HEK293 (cell line): Measurements from ENCODE around the gene RPL13A.

Experiments used
- CTCF ChIA-PET: fragments of 350-600 bp; formaldehyde crosslinking; extraction: SDS; loops from one replicate; lab custom pipeline; 2021; ENCODE audit warnings: antibody characterized with exemption; lab: Yijun Ruan, JAX
- POLR2A ChIA-PET: fragments of 300-600 bp; formaldehyde crosslinking; extraction: SDS; loops from one replicate; lab custom pipeline; 2020; ENCODE audit warnings: antibody characterized with exemption, inconsistent platforms; lab: Yijun Ruan, JAX
- H3K27ac ChIP-seq: fragments of 200-500 bp; sonication (Bioruptor generic); 2 replicates; pipeline ENCODE4 v1.5.1; 2014; ENCODE audit warnings: low read depth, low read length, control low read depth, inconsistent platforms; ENCODE audit errors: extremely low read depth
- H3K36me3 ChIP-seq, 2 experiments: fragments of 200-500 bp in 1 of 2; sonication (Bioruptor generic) in 1 of 2; 1 replicate in 1 of 2; 2 replicates in 1 of 2; pipeline ENCODE4 v1.5.1; 2014 to 2017; ENCODE audit warnings: inconsistent platforms in 2 of 2, low read length in 2 of 2; ENCODE audit not compliant: control insufficient read depth in 2 of 2, insufficient read depth in 1 of 2
- H3K4me1 ChIP-seq: fragments of 200-500 bp; sonication (Bioruptor generic); 2 replicates; pipeline ENCODE4 v1.5.1; 2014; ENCODE audit warnings: mild to moderate bottlenecking, low read length, inconsistent platforms; ENCODE audit not compliant: control insufficient read depth, insufficient read depth
- H3K4me3 ChIP-seq: 2 replicates; pipeline ENCODE4 v1.5.1; 2011; ENCODE audit warnings: low read depth, mild to moderate bottlenecking, control low read depth, low read length, moderate library complexity
- H3K9me3 ChIP-seq: fragments of 200-500 bp; sonication (Bioruptor generic); 2 replicates; pipeline ENCODE4 v1.5.1; 2014; ENCODE audit warnings: low read depth, low read length, inconsistent platforms; ENCODE audit not compliant: control insufficient read depth, insufficient read depth
- BCL11A ChIP-seq: fragments of 450-650 bp; formaldehyde crosslinking; IDR thresholded peaks from 2 replicates; pipeline ENCODE4 v1.5.1; 2016; ENCODE audit warnings: low read depth, missing biosample characterization, missing genetic modification characterization
- GLI2 ChIP-seq: fragments of 450-650 bp; formaldehyde crosslinking; IDR thresholded peaks from 2 replicates; pipeline ENCODE4; 2017; ENCODE audit warnings: missing biosample characterization, missing genetic modification characterization, low read depth, borderline replicate concordance
- GLIS1 ChIP-seq: fragments of 450-650 bp; formaldehyde crosslinking; IDR thresholded peaks from 2 replicates; pipeline ENCODE4 v1.5.1; 2016; ENCODE audit warnings: missing biosample characterization, missing genetic modification characterization
- KLF8 ChIP-seq: fragments of 450-650 bp; formaldehyde crosslinking; IDR thresholded peaks from 2 replicates; pipeline ENCODE4 v1.5.1; 2016; ENCODE audit warnings: missing biosample characterization, missing genetic modification characterization
- OVOL3 ChIP-seq: fragments of 450-650 bp; formaldehyde crosslinking; IDR thresholded peaks from 2 replicates; pipeline ENCODE4 v1.5.1; 2016; ENCODE audit warnings: missing biosample characterization, missing genetic modification characterization
- PATZ1 ChIP-seq: fragments of 450-650 bp; formaldehyde crosslinking; IDR thresholded peaks from 2 replicates; pipeline ENCODE4 v1.5.1; 2016; ENCODE audit warnings: missing biosample characterization, missing genetic modification characterization
- TRIM28 ChIP-seq: IDR thresholded peaks from 2 replicates; pipeline ENCODE4 v1.6.1; 2011; ENCODE audit warnings: low read length, control low read depth, borderline replicate concordance
- ZFP37 ChIP-seq: fragments of 450-650 bp; formaldehyde crosslinking; IDR thresholded peaks from 2 replicates; pipeline ENCODE4 v1.5.1; 2016; ENCODE audit warnings: missing biosample characterization, missing genetic modification characterization
- ZFP69B ChIP-seq: fragments of 450-650 bp; formaldehyde crosslinking; IDR thresholded peaks from 2 replicates; pipeline ENCODE4 v1.5.1; 2016; ENCODE audit warnings: missing biosample characterization, missing genetic modification characterization
- ZNF10 ChIP-seq: fragments of 450-650 bp; formaldehyde crosslinking; IDR thresholded peaks from 2 replicates; pipeline ENCODE4 v1.5.1; 2017; ENCODE audit warnings: missing biosample characterization, missing genetic modification characterization
- ZNF114 ChIP-seq: fragments of 450-650 bp; formaldehyde crosslinking; IDR thresholded peaks from 2 replicates; pipeline ENCODE4 v1.5.0; 2017; ENCODE audit warnings: missing biosample characterization, missing genetic modification characterization
- ZNF16 ChIP-seq: fragments of 450-650 bp; formaldehyde crosslinking; IDR thresholded peaks from 2 replicates; pipeline ENCODE4 v1.5.1; 2016; ENCODE audit warnings: low read depth, missing biosample characterization, missing genetic modification characterization
- ZNF175 ChIP-seq: fragments of 450-650 bp; formaldehyde crosslinking; IDR thresholded peaks from 2 replicates; pipeline ENCODE4 v1.5.1; 2016; ENCODE audit warnings: missing biosample characterization, missing genetic modification characterization
- ZNF24 ChIP-seq: fragments of 450-650 bp; formaldehyde crosslinking; IDR thresholded peaks from 2 replicates; pipeline ENCODE4 v1.5.1; 2016; ENCODE audit warnings: missing biosample characterization, missing genetic modification characterization
- ZNF292 ChIP-seq: fragments of 450-650 bp; formaldehyde crosslinking; IDR thresholded peaks from 2 replicates; pipeline ENCODE4 v1.5.1; 2016; ENCODE audit warnings: low read depth, missing biosample characterization, missing genetic modification characterization, borderline replicate concordance
- ZNF302 ChIP-seq: fragments of 450-650 bp; formaldehyde crosslinking; IDR thresholded peaks from 2 replicates; pipeline ENCODE4 v1.5.1; 2016; ENCODE audit warnings: missing biosample characterization, missing genetic modification characterization, low read depth
- ZNF362 ChIP-seq: fragments of 450-650 bp; formaldehyde crosslinking; IDR thresholded peaks from 2 replicates; pipeline ENCODE4 v1.5.1; 2016; ENCODE audit warnings: missing biosample characterization, missing genetic modification characterization
- ZNF366 ChIP-seq: fragments of 450-650 bp; formaldehyde crosslinking; conservative IDR thresholded peaks from 2 replicates; pipeline ENCODE4 v1.5.1; 2016; ENCODE audit warnings: missing biosample characterization, missing genetic modification characterization
- ZNF37A ChIP-seq: fragments of 450-650 bp; IDR thresholded peaks from 2 replicates; pipeline ENCODE4 v1.5.1; 2018; ENCODE audit warnings: missing biosample characterization, missing genetic modification characterization
- ZNF510 ChIP-seq: fragments of 450-650 bp; formaldehyde crosslinking; IDR thresholded peaks from 2 replicates; pipeline ENCODE4 v1.5.1; 2018; ENCODE audit warnings: mild to moderate bottlenecking, missing genetic modification characterization, missing biosample characterization; ENCODE audit not compliant: insufficient replicate concordance
- ZNF521 ChIP-seq: fragments of 450-650 bp; formaldehyde crosslinking; IDR thresholded peaks from 2 replicates; pipeline ENCODE4 v1.5.1; 2017; ENCODE audit warnings: missing biosample characterization, mild to moderate bottlenecking, missing genetic modification characterization
- ZNF621 ChIP-seq: fragments of 450-650 bp; formaldehyde crosslinking; IDR thresholded peaks from 2 replicates; pipeline ENCODE4 v1.5.1; 2017; ENCODE audit warnings: missing biosample characterization, missing genetic modification characterization
- ZNF626 ChIP-seq: fragments of 450-650 bp; sonication (Bioruptor Pico); formaldehyde crosslinking; IDR thresholded peaks from 2 replicates; pipeline ENCODE4 v1.5.1; 2018; ENCODE audit warnings: missing biosample characterization, missing genetic modification characterization, inconsistent platforms
- ZNF707 ChIP-seq: fragments of 450-650 bp; formaldehyde crosslinking; IDR thresholded peaks from 2 replicates; pipeline ENCODE4 v1.5.1; 2016; ENCODE audit warnings: missing biosample characterization, missing genetic modification characterization
- ZNF747 ChIP-seq: fragments of 450-650 bp; formaldehyde crosslinking; IDR thresholded peaks from 2 replicates; pipeline ENCODE4 v1.5.1; 2016; ENCODE audit warnings: missing biosample characterization, missing genetic modification characterization
- ZNF843 ChIP-seq: fragments of 450-650 bp; formaldehyde crosslinking; IDR thresholded peaks from 2 replicates; pipeline ENCODE4 v1.5.1; 2016; ENCODE audit warnings: missing biosample characterization, missing genetic modification characterization
- ZSCAN30 ChIP-seq: fragments of 450-650 bp; IDR thresholded peaks from 2 replicates; pipeline ENCODE4 v1.5.1; 2018; ENCODE audit warnings: missing biosample characterization, mild to moderate bottlenecking, missing genetic modification characterization, moderate library complexity
- TF ChIP-seq, protein P1 (sequence below): fragments of 450-650 bp; formaldehyde crosslinking; IDR thresholded peaks from 2 replicates; pipeline ENCODE4 v1.5.1; 2016; ENCODE audit warnings: missing biosample characterization, missing genetic modification characterization, borderline replicate concordance
- TF ChIP-seq, protein P2 (sequence below): fragments of 450-650 bp; formaldehyde crosslinking; IDR thresholded peaks from 2 replicates; pipeline ENCODE4 v1.5.1; 2016; ENCODE audit warnings: missing biosample characterization, missing genetic modification characterization
- TF ChIP-seq, protein P3 (sequence below): fragments of 450-650 bp; formaldehyde crosslinking; IDR thresholded peaks from 2 replicates; pipeline ENCODE4 v1.5.1; 2017; ENCODE audit warnings: missing biosample characterization, missing genetic modification characterization

The RPL13A gene

GRCh38 chr19:49534632-49535385 lies 47.4 kb downstream of the RPL13A start:
- Histone ChIP-seq H3K27ac (no peak overlapping the region), H3K4me1 (no peaks in the 10 kb centered on the region), H3K9me3 (no peaks in the 10 kb centered on the region), H3K4me3 (no peak overlapping the region), H3K36me3 (peaks cover 13 to 21% of the 10 kb centered on the region in 2 experiments; a peak in 2 of 3 replicates)
- ChIA-PET POLR2A (interaction anchor here (0.6 to 1.3 kb wide), 4 partner anchors 22 to 189 kb away, joined by 3 to 4 read pairs (median 4); partner anchors contain the start of gene FCGRT), CTCF (interaction anchor here (0.6 to 2.2 kb wide), 10 partner anchors 12 to 336 kb away, joined by 3 to 23 read pairs (median 4); no protein-coding TSS in a partner anchor)
- no peak for TF ChIP-seq ZNF510 (tag by site-specific recombination)
- TF ChIP-seq ZNF10 (tag by site-specific recombination), result no peak
- no peak for TF ChIP-seq ZNF24
- TF ChIP-seq TRIM28, result no peak
- TF ChIP-seq PATZ1 (tag by site-specific recombination), result no peak
- TF ChIP-seq ZNF707 (tag by site-specific recombination), result no peak
- no peak for TF ChIP-seq OVOL3 (tag by site-specific recombination)
- TF ChIP-seq ZNF621 (tag by site-specific recombination), result no peak
- no peak for TF ChIP-seq ZNF747
- no peak for TF ChIP-seq ZNF366 (tag by site-specific recombination)
- TF ChIP-seq GLIS1, result no peak

DNA sequence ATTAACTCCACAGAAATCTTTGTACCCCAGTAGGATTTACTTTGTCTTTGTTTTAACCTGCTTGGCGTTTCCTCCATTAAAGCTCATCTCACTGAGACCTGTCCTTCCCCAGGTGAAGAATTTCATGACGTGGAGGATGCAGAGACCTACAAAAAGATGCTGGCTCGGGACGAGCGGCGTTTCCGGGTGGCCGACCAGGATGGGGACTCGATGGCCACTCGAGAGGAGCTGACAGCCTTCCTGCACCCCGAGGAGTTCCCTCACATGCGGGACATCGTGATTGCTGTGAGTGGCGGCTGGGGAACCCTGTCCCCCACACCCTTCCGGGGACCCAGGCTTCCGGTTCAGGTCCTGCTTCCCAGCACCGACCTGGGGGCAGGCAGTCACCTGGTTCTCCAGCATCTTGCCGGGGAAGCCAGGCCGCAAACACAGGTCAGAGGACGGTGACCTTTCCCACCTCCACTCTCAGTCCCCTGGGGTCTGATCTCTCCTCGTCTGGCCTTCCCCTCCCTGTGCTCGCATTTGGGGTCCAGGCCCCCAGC lies 49.6 kb downstream of the RPL13A start:
- TF ChIP-seq BCL11A (no peak), ZFP37 (tag by site-specific recombination) (no peak), ZNF16 (tag by site-specific recombination) (no peak), ZNF626 (tag by site-specific recombination) (no peak), ZNF843 (no peak), ZFP69B (tag by site-specific recombination) (no peak), ZNF521 (tag by site-specific recombination) (no peak), ZNF362 (no peak), GLI2 (tag by site-specific recombination) (no peak), ZNF114 (tag by site-specific recombination) (no peak), ZNF292 (tag by site-specific recombination) (no peak), KLF8 (tag by site-specific recombination) (no peak), ZNF37A (tag by site-specific recombination) (no peak), ZNF175 (tag by site-specific recombination) (no peak), ZNF302 (tag by site-specific recombination) (no peak), ZSCAN30 (tag by site-specific recombination) (no peak)
- TF ChIP-seq, protein P1, sequence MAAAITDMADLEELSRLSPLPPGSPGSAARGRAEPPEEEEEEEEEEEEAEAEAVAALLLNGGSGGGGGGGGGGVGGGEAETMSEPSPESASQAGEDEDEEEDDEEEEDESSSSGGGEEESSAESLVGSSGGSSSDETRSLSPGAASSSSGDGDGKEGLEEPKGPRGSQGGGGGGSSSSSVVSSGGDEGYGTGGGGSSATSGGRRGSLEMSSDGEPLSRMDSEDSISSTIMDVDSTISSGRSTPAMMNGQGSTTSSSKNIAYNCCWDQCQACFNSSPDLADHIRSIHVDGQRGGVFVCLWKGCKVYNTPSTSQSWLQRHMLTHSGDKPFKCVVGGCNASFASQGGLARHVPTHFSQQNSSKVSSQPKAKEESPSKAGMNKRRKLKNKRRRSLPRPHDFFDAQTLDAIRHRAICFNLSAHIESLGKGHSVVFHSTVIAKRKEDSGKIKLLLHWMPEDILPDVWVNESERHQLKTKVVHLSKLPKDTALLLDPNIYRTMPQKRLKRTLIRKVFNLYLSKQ (tag by site-specific recombination), result no peak
- TF ChIP-seq, protein P2, sequence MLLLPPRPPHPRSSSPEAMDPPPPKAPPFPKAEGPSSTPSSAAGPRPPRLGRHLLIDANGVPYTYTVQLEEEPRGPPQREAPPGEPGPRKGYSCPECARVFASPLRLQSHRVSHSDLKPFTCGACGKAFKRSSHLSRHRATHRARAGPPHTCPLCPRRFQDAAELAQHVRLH (tag by site-specific recombination), result no peak
- TF ChIP-seq, protein P3, sequence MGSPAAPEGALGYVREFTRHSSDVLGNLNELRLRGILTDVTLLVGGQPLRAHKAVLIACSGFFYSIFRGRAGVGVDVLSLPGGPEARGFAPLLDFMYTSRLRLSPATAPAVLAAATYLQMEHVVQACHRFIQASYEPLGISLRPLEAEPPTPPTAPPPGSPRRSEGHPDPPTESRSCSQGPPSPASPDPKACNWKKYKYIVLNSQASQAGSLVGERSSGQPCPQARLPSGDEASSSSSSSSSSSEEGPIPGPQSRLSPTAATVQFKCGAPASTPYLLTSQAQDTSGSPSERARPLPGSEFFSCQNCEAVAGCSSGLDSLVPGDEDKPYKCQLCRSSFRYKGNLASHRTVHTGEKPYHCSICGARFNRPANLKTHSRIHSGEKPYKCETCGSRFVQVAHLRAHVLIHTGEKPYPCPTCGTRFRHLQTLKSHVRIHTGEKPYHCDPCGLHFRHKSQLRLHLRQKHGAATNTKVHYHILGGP, result no peak
- ChIA-PET CTCF (interaction anchor here (0.9 to 2.8 kb wide), 3 partner anchors 10 to 34 kb away, joined by 5 to 11 read pairs (median 5); no protein-coding TSS in a partner anchor), POLR2A (interaction anchor here (0.6 kb wide), 1 partner anchor 341 kb away, joined by 4 read pairs; no protein-coding TSS in a partner anchor)
- no peak overlapping the region for H3K4me3 ChIP-seq
- H3K4me1 ChIP-seq, result no peaks in the 10 kb centered on the region
- no peak overlapping the region for H3K27ac ChIP-seq
- no peaks in the 10 kb centered on the region for H3K9me3 ChIP-seq
- H3K36me3 ChIP-seq, result peaks cover 16 to 17% of the 10 kb centered on the region in 2 experiments; a peak in 2 of 3 replicates
